Endothelial cell of umbilical vein (primary cell): ENCODE results near the gene TMEM203. TPM values are rescaled to one million over a fixed set of nuclear protein-coding genes. Genes with fewer than 3 reads are reported as not detected.

Experiments
- BruUV-seq: library from RNA; stranded (reverse); fragments of 400-500 nt; replicated peaks from 2 replicates; lab custom pipeline; 2021; lab: Mats Ljungman, UMichigan
- CTCF ChIA-PET: fragments of 300-600, 350-600 bp; sonication (Branson Sonifier 250); formaldehyde crosslinking; loops from one replicate; lab custom pipeline; 2021; ENCODE audit warnings: antibody characterized with exemption, inconsistent platforms; lab: Charles Lee
- POLR2A ChIA-PET: fragments of 300-600, 350-600 bp; sonication (Branson Sonifier 250); formaldehyde crosslinking; loops from one replicate; lab custom pipeline; 2021; ENCODE audit warnings: antibody characterized with exemption, inconsistent platforms; lab: Charles Lee
- DNase-seq: peaks from one replicate; pipeline ENCODE4 v3.0.0-alpha.2; 2011; ENCODE audit warnings: low read depth, low spot score
- FAIRE-seq: peaks from 2 replicates; lab custom pipeline; 2011; peaks lifted over from hg19 to GRCh38; lab: Jason Lieb, UNC
- H2AFZ ChIP-seq: 2 replicates; pipeline ENCODE4 v1.6.0; 2012; ENCODE audit warnings: low read depth, low read length, control low read depth, inconsistent platforms
- H3K27ac ChIP-seq: 2 replicates; pipeline ENCODE4 v1.5.1; 2011; ENCODE audit warnings: low read depth, mild to moderate bottlenecking, control low read depth, low read length, moderate library complexity; ENCODE audit not compliant: insufficient read depth
- H3K27me3 ChIP-seq, 2 experiments: 2 replicates each; pipeline versions ENCODE4 v1.6.0 to v1.6.1; 2011; ENCODE audit warnings: low read length in 2 of 2, mixed read lengths in 1 of 2; ENCODE audit not compliant: control insufficient read depth in 2 of 2, insufficient read depth in 2 of 2
- H3K36me3 ChIP-seq, 2 experiments: 2 replicates in 1 of 2; 3 replicates in 1 of 2; pipeline ENCODE4 v1.5.1; 2011; ENCODE audit warnings: low read length in 2 of 2, mild to moderate bottlenecking in 1 of 2, moderate library complexity in 1 of 2; ENCODE audit not compliant: control insufficient read depth in 2 of 2, insufficient read depth in 2 of 2; ENCODE audit errors: extremely low read depth in 1 of 2
- H3K4me1 ChIP-seq: 3 replicates; pipeline ENCODE4 v1.5.1; 2011; ENCODE audit warnings: mild to moderate bottlenecking, low read length; ENCODE audit not compliant: control insufficient read depth, insufficient read depth; ENCODE audit errors: extremely low read depth
- H3K4me2 ChIP-seq: 2 replicates; pipeline ENCODE4 v1.6.1; 2011; ENCODE audit warnings: low read length, control low read depth, mixed read lengths; ENCODE audit not compliant: insufficient read depth
- H3K4me3 ChIP-seq, 3 experiments: fragments of 200-600 bp in 1 of 3; sonication (generic), shearing (Covaris generic) in 1 of 3; replicated peaks in 1 of 3; 2 replicates each; pipeline ENCODE4 v1.5.1; 2011 to 2016; ENCODE audit warnings: control low read depth in 3 of 3, low read length in 3 of 3, mild to moderate bottlenecking in 2 of 3, inconsistent platforms in 1 of 3, low read depth in 1 of 3, moderate library complexity in 1 of 3; ENCODE audit not compliant: insufficient read depth in 1 of 3
- H3K79me2 ChIP-seq: 2 replicates; pipeline ENCODE4 v1.6.0; 2012; ENCODE audit warnings: low read length, inconsistent platforms; ENCODE audit not compliant: control insufficient read depth, insufficient read depth
- H3K9ac ChIP-seq: replicated peaks from 2 replicates; pipeline ENCODE3; 2011; ENCODE audit warnings: low read length, control low read depth; ENCODE audit not compliant: insufficient read depth; ENCODE audit errors: extremely low read depth
- H3K9me1 ChIP-seq: replicated peaks from 3 replicates; pipeline ENCODE4 v1.6.0; 2011; ENCODE audit warnings: mild to moderate bottlenecking, low read length; ENCODE audit not compliant: control insufficient read depth, insufficient read depth; ENCODE audit errors: extremely low read depth
- H3K9me3 ChIP-seq: replicated peaks from 2 replicates; pipeline ENCODE4 v1.5.1; 2012; ENCODE audit warnings: low read length, inconsistent platforms; ENCODE audit not compliant: control insufficient read depth, insufficient read depth
- H4K20me1 ChIP-seq: replicated peaks from 2 replicates; pipeline ENCODE3; 2011; ENCODE audit warnings: mild to moderate bottlenecking, low read length; ENCODE audit not compliant: control insufficient read depth, insufficient read depth; ENCODE audit errors: extremely low read depth
- EZH2 ChIP-seq: IDR thresholded peaks from 2 replicates; pipeline ENCODE4 v1.6.1; 2012; ENCODE audit warnings: borderline replicate concordance, low read depth, mild to moderate bottlenecking, moderate library complexity, low read length, inconsistent platforms; ENCODE audit not compliant: severe bottlenecking
- GATA2 ChIP-seq: IDR thresholded peaks from 2 replicates; pipeline ENCODE4 v1.7.0; 2011; ENCODE audit warnings: low read depth, mild to moderate bottlenecking, moderate library complexity, mixed read lengths, low read length; ENCODE audit not compliant: insufficient read length, insufficient read depth
- MYC ChIP-seq: IDR thresholded peaks from one replicate; pipeline ENCODE4 v1.6.1; 2011; ENCODE audit warnings: mild to moderate bottlenecking, low read depth, low read length
- POLR2AphosphoS5 ChIP-seq: IDR thresholded peaks from 2 replicates; pipeline ENCODE4 v1.6.1; 2012; ENCODE audit warnings: low read depth, mild to moderate bottlenecking, control low read depth, low read length, moderate library complexity; ENCODE audit not compliant: insufficient read depth
- dilution Hi-C: fragments of 300-500 bp; cut with MboI; formaldehyde crosslinking; loops from one replicate; pipeline ENCODE4 v1.15.0; 2019; ENCODE audit warnings: low sequenced_read_pairs; ENCODE audit not compliant: extremely low pct_ligation_motif_present
- intact Hi-C: fragments of 100-400 bp; cut with micrococcal nuclease; formaldehyde crosslinking; loops from one replicate; pipeline ENCODE4 v1.10.0; 2022
- polyA plus RNA-seq, 4 experiments: library from polyadenylated mRNA; depleted of rRNA in 3 of 4; stranded (reverse) in 3 of 4; unstranded in 1 of 4; fragments of >200 nt; gene quantifications; 2 replicates each; pipeline versions ENCODE4 v1.2.1 to v1.2.3, GENCODE V29; 2011 to 2012; ENCODE audit warnings: missing spikeins in 1 of 4
- total RNA-seq: library from RNA; stranded (reverse); gene quantifications from 2 replicates; pipeline ENCODE4 v1.2.3, GENCODE V29; 2021
- TF ChIP-seq, protein P1 (sequence below): IDR thresholded peaks from 2 replicates; pipeline ENCODE4 v1.6.1; 2011; ENCODE audit not compliant: insufficient read depth, insufficient read length

The TMEM203 gene
- total and polyA plus RNA-seq, 2 donors (not counting 3 experiments of a cell fraction or from before 2014, with no cell fraction given) = 29.6 to 39.8 TPM

DNA sequence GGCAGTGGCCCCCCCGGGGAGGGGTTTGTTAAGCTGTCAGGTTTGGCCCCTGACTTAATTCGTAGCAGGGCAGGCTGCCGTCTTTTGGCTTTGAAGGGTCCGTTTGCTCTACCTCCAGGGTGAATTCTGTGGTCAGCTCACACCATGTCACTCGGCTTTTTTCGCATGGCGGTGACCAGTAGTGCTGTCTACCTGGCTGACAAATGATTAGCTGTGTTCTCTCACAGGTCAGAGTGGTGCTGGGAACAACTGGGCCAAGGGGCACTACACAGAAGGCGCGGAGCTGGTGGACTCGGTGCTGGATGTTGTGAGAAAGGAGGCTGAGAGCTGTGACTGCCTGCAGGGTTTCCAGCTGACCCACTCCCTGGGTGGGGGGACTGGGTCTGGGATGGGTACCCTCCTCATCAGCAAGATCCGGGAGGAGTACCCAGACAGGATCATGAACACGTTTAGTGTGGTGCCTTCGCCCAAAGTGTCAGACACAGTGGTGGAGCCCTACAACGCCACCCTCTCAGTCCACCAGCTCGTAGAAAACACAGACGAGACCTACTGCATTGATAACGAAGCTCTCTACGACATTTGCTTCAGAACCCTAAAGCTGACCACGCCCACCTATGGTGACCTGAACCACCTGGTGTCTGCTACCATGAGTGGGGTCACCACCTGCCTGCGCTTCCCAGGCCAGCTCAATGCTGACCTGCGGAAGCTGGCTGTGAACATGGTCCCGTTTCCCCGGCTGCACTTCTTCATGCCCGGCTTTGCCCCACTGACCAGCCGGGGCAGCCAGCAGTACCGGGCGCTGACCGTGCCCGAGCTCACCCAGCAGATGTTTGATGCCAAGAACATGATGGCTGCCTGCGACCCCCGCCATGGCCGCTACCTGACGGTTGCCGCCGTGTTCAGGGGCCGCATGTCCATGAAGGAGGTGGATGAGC is 37.1 kb upstream of the TMEM203 start:
- dilution Hi-C loops = no loop called here
- TF ChIP-seq MYC (no peak), GATA2 (no peak), EZH2 (no peak), POLR2AphosphoS5 (no peak)
- TF ChIP-seq, protein P1, sequence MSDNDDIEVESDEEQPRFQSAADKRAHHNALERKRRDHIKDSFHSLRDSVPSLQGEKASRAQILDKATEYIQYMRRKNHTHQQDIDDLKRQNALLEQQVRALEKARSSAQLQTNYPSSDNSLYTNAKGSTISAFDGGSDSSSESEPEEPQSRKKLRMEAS = no peak
- Histone ChIP-seq H3K9ac (peak overlapping the region; percentile 64), H3K4me3 (peak overlapping the region; percentile 70 to 73 (median 72)), H3K36me3 (peaks cover 6 to 16% of the 10 kb centered on the region in 2 experiments), H2AFZ (no peak overlapping the region), H3K27ac (peak overlapping the region; percentile 46), H3K4me1 (peaks cover 13% of the 10 kb centered on the region), H3K79me2 (peaks cover 25% of the 10 kb centered on the region), H3K27me3 (no peaks in the 10 kb centered on the region), H3K4me2 (peak overlapping the region; percentile 85), H4K20me1 (no peaks in the 10 kb centered on the region), H3K9me3 (no peaks in the 10 kb centered on the region), H3K9me1 (no peaks in the 10 kb centered on the region)
- POLR2A ChIA-PET = interaction anchor here (0.7 to 5.0 kb wide), 7 partner anchors 10 to 186 kb away, joined by 3 to 66 read pairs (median 5); partner anchors contain the start of genes MAN1B1, NELFB, STPG3 and TOR4A
- DNase-seq (no peak), FAIRE-seq (no peak)
- CTCF ChIA-PET = interaction anchor here (0.9 kb wide), 1 partner anchor 12 kb away, joined by 6 read pairs; the partner anchor contains the start of gene NELFB
- intact Hi-C loops = no loop called here
- no TSS peak for BruUV-seq
